Stomach (tissue), 9 donors: Measurements from ENCODE around the gene NCF2. TPM values are rescaled to one million over a fixed set of nuclear protein-coding genes. Genes with fewer than 3 reads are reported as not detected.

ENCODE experiments used
- DNase-seq, 2 donors: peaks; one replicate each; pipeline versions ENCODE4 v3.0.0 to v3.0.0-alpha.2; 2013 to 2019
- H3K27ac ChIP-seq, 5 donors: fragments of 200-600 bp in 4 of 5; sonication (generic) in 4 of 5; one replicate each; pipeline ENCODE4 v1.5.1; 2013 to 2019; ENCODE audit warnings: mild to moderate bottlenecking in 1 of 5, moderate library complexity in 1 of 5
- H3K27me3 ChIP-seq, 3 donors: fragments of 200-600 bp; sonication (generic); one replicate each; pipeline ENCODE4 v1.5.1; 2017 to 2019; ENCODE audit warnings: mixed run types in 1 of 3
- H3K36me3 ChIP-seq, 4 donors: fragments of 200-600 bp; sonication (generic); 1 replicate in 3 of 4; 2 replicates in 1 of 4; pipeline ENCODE4 v1.5.1; 2016 to 2019
- H3K4me1 ChIP-seq, 4 donors: fragments of 200-600 bp; sonication (generic); one replicate each; pipeline ENCODE4 v1.5.1; 2016 to 2019
- H3K4me3 ChIP-seq, 4 donors: fragments of 200-600 bp; sonication (generic) in 3 of 4; one replicate each; pipeline ENCODE4 v1.5.1; 2016 to 2019; ENCODE audit warnings: mild to moderate bottlenecking in 1 of 4
- H3K9me3 ChIP-seq, 4 donors: fragments of 200-600 bp; sonication (generic); one replicate each; pipeline ENCODE4 v1.5.1; 2016 to 2019
- CTCF ChIP-seq, 7 experiments: fragments of 450-650 bp in 4 of 7; fragments of 200-600 bp in 3 of 7; sonication (generic) in 3 of 7; IDR thresholded peaks; one replicate each; pipeline ENCODE4 v1.5.1; 2016 to 2019; ENCODE audit warnings: antibody characterized with exemption in 7 of 7, control low read depth in 2 of 7, mild to moderate bottlenecking in 1 of 7
- EP300 ChIP-seq: sonication (generic); formaldehyde crosslinking; IDR thresholded peaks from one replicate; pipeline ENCODE4 v1.6.1; 2017; ENCODE audit warnings: antibody characterized with exemption
- POLR2A ChIP-seq, 4 donors: fragments of 450-650 bp; IDR thresholded peaks; one replicate each; pipeline ENCODE4 v1.6.1; 2016; ENCODE audit warnings: antibody characterized with exemption in 4 of 4, control low read depth in 2 of 4, mild to moderate bottlenecking in 1 of 4, moderate library complexity in 1 of 4
- POLR2AphosphoS5 ChIP-seq, 3 donors: sonication (generic); formaldehyde crosslinking; IDR thresholded peaks; one replicate each; pipeline ENCODE4 v1.6.1; 2016; ENCODE audit warnings: antibody characterized with exemption in 3 of 3
- WGBS, 5 donors: extraction: QIAGEN DNeasy Blood & Tissue Kit in 3 of 5; methylation state at CpG; one replicate each; pipeline versions ENCODE4 v1.1.5 to v1.1.7; 2013 to 2018; 5-methylcytosine and 5-hydroxymethylcytosine counted together
- intact Hi-C: fragments of 100-400 bp; cut with DNase I; formaldehyde crosslinking; loops from one replicate; pipeline ENCODE4 v1.15.1; 2023; ENCODE audit warnings: low total_unique reads
- polyA plus RNA-seq, 3 donors: library from polyadenylated mRNA; stranded (reverse); fragments of 200-250 nt; gene quantifications; one replicate each; pipeline ENCODE4 v1.2.3, GENCODE V29; 2013
- total RNA-seq, 5 donors: library from RNA; depleted of rRNA; stranded (reverse); fragments of >200 nt; gene quantifications; one replicate each; pipeline versions ENCODE4 v1.1.0 to v1.2.3, GENCODE V29; 2014 to 2016
- donor health status: healthy with polysubstance abuse.
- donor health status: Bipolar disorder and iron deficiency.
- donor health status: healthy.

NCF2 gene
- total and polyA plus RNA-seq, 8 donors: 0.29 to 30.4 (median 6.2) TPM

GRCh38 chr1:183568176-183569021 is 21.9 kb downstream of the NCF2 start:
- 77 to 83% (median 80%) methylated on average over 12 of the region's 12 CpGs for WGBS, 5 donors
- DNase-seq: no peak
- Histone ChIP-seq H3K9me3 (no peaks in the 10 kb centered on the region), H3K4me3 (no peak overlapping the region), H3K36me3 (peaks cover 0 to under 1% (median 0%) of the 10 kb centered on the region in 4 donors), H3K27ac (peak overlapping the region in 2 of 5 donors; percentile 51 to 68), H3K4me1 (peaks cover 0 to 15% (median 8%) of the 10 kb centered on the region in 4 donors), H3K27me3 (no peaks in the 10 kb centered on the region)
- intact Hi-C loops: no loop called here
- no peak for TF ChIP-seq EP300
- no peak for TF ChIP-seq CTCF (IDR thresholded peaks at IDR 0.05)
- TF ChIP-seq POLR2A (IDR thresholded peaks at IDR 0.05): no peak
- TF ChIP-seq POLR2AphosphoS5 (IDR thresholded peaks at IDR 0.05): no peak

- TF ChIP-seq EP300: no peak
- peak in 2 of 3 donors; percentile 12 to 15 for TF ChIP-seq POLR2AphosphoS5 (IDR thresholded peaks at IDR 0.05)
- no peak for TF ChIP-seq CTCF (IDR thresholded peaks at IDR 0.05)
- TF ChIP-seq POLR2A (IDR thresholded peaks at IDR 0.05): no peak
- peaks cover 0 to 15% (median 8%) of the 10 kb centered on the region in 4 donors for H3K4me1 ChIP-seq
- peak; percentile 59 to 62 for DNase-seq
- H3K4me3 ChIP-seq: no peak overlapping the region
- H3K27ac ChIP-seq: peak overlapping the region in 2 of 5 donors; percentile 51 to 68
- 39 to 61% (median 58%) methylated on average over 5 of the region's 5 CpGs for WGBS, 5 donors
- H3K36me3 ChIP-seq: peaks cover 0 to 8% (median 0%) of the 10 kb centered on the region in 4 donors
- intact Hi-C loops: no loop called here
- H3K9me3 ChIP-seq: no peaks in the 10 kb centered on the region
- no peaks in the 10 kb centered on the region for H3K27me3 ChIP-seq
These were observed 22.7 kb downstream of the NCF2 start for GRCh38 chr1:183567584-183567983.

- 92 to 100% (median 95%) methylated on average over 2 of the region's 2 CpGs for WGBS, 5 donors
- DNase-seq: no peak
- Histone ChIP-seq H3K4me1 (peaks cover 0 to 15% (median 8%) of the 10 kb centered on the region in 4 donors), H3K9me3 (no peaks in the 10 kb centered on the region), H3K27me3 (no peaks in the 10 kb centered on the region), H3K4me3 (no peak overlapping the region), H3K36me3 (peaks cover 0 to 14% (median 0%) of the 10 kb centered on the region in 4 donors), H3K27ac (no peak overlapping the region)
- TF ChIP-seq CTCF (IDR thresholded peaks at IDR 0.05) (no peak), EP300 (no peak), POLR2AphosphoS5 (IDR thresholded peaks at IDR 0.05) (no peak), POLR2A (IDR thresholded peaks at IDR 0.05) (no peak)
- intact Hi-C loops: no loop called here
These were observed 24.2 kb downstream of the NCF2 start for GRCh38 chr1:183566026-183566425.

- 52 to 64% (median 54%) methylated on average over 4 of the region's 4 CpGs for WGBS, 5 donors
- intact Hi-C loops: no loop called here
- H3K9me3 ChIP-seq: no peaks in the 10 kb centered on the region
- peaks cover 0 to 15% (median 8%) of the 10 kb centered on the region in 4 donors for H3K4me1 ChIP-seq
- TF ChIP-seq POLR2AphosphoS5 (IDR thresholded peaks at IDR 0.05) (no peak), EP300 (no peak)
- H3K27ac ChIP-seq: no peak overlapping the region
- no peaks in the 10 kb centered on the region for H3K27me3 ChIP-seq
- H3K36me3 ChIP-seq: peaks cover 0 to 17% (median 0%) of the 10 kb centered on the region in 4 donors
- no peak overlapping the region for H3K4me3 ChIP-seq
- no peak for DNase-seq
These were observed 25.0 kb downstream of the NCF2 start for GRCh38 chr1:183565261-183565660.
